Stimulated activated CD8-positive, alpha-beta memory T cell treated with anti-CD3 and anti-CD28 coated beads, Interleukin-12 subunit alpha, Interleukin-12 subunit beta, amount 100 ng/mL, for 4 hours (primary cell): ENCODE data around the gene MCCC1.
"Not testable (repeated sequence)": the region's sequence is repeated elsewhere in the genome, so short reads cannot be mapped to it uniquely, and the experiment has no call there.

Source experiments
- DNase-seq: peaks from one replicate; pipeline ENCODE4 v3.0.0-alpha.2; 2020; ENCODE audit warnings: low read depth

MCCC1 gene

DNA sequence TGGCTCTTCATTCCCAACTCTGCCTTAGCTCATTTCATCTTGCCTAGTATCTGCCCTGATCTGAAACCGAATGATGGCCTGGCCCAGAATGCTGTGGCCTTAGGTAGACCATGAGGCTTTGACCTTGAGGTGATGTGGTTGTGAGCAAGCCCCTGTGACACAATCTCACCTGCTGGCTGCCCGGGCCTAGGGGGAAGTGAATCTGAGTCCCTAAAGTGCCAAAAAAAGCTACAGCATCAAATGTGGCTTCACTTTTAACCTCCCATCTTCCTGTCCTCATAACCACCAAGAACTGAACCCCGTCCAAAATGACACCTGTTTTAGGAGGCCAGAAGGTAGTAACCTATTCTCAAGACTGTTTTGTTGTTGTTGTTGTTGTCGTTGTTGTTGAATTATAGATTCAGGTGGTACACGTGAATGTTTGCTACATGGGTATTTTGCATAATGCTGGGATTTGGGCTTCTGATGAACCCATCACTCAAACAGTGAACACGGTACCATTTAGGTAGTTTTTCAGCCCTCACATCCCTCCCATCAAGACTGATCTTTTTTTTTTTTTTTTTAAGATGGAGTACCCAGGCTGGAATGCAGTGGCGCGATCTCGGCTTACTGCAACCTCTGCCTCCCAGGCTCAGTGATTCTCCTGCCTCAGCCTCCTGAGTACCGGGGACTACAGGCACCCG lies 54.6 kb downstream of the MCCC1 start:
- DNase-seq: no peak

DNA sequence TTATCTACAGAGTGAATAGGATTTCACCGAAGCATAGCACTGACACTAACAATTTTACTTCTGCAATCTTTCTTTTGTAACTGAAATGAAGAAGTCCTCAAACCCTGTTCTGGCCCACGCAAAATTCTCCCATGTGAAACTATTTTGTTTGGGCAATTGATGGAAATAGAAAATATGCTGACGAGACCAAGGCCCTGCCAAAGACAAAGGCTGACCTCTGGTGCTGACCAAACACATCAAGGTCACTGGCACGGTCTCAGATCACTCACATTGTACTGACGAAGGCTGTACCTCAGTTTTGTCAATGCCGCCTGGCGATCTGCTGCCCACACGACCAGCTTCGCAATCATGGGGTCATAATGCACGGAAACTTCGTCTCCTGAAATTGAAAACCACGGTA lies 60.5 kb downstream of the MCCC1 start:
- no peak for DNase-seq

DNA sequence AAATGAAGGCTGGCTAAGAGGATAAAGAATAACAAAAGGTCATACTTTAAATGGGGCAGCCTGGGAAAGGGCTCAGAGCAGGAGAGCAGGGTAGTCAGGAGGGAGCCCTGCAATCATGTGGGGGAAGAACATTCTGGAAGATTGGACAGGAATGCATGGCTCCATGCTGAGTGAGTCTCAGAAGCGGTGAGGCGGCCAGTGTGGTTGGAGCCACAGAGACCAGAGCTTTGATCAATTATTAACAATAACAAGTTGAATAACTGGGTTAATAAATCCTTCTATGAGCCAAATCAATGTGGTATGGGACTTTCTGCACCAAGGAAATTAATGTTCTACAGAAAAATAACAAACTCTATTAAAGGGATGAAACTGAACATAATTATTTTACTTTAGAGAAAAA lies 61.1 kb downstream of the MCCC1 start:
- DNase-seq: no peak

DNA sequence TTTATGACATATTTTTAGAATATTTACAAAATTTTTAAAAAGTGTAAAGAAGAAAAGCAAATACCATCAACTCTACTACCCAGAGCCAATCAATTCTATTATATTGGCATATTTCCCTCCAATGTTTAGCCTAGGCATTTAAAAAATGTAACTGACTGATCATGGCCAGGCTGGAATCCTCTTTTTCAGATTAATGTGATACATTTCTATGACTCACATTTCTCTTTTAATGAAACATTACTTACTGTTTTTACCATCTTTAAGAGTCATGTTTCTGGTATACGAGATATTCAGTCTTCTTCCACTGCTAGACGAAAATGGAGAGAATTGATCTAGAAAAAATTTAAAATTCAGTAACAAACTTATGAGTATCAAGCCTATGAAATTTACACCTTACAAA lies 65.5 kb downstream of the MCCC1 start:
- no peak for DNase-seq

DNA sequence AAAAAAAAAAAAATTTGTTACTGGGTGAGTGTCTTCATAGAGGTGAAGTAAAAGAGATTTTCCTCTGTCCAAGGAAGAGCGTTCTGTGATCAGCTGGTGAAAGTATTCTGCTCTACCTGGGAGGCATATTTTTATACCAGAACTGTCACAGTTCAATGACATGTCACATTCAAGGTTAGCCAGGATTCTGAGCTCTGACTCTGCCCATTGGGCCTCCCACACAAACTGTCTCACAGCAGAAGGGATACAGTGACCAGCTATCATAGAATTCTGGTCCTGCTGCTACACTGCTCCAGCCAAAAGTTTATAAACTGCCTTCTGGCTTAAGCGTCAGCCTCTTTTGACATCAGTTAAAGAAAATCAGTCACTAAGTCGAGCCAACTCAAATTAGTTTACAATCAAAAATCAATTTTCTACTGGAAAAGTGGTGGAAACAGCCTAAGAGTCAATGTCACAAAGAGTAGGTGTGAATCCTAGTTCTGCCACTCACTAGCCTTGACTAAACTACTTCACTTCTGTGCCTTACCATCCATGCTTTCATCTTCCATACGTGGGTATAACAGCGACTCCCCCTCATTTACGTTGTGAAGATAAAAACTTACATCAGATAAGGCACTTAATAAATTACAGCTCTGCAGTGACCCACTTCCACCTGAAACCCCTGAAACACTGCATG lies 66.3 kb downstream of the MCCC1 start:
- no peak for DNase-seq

DNA sequence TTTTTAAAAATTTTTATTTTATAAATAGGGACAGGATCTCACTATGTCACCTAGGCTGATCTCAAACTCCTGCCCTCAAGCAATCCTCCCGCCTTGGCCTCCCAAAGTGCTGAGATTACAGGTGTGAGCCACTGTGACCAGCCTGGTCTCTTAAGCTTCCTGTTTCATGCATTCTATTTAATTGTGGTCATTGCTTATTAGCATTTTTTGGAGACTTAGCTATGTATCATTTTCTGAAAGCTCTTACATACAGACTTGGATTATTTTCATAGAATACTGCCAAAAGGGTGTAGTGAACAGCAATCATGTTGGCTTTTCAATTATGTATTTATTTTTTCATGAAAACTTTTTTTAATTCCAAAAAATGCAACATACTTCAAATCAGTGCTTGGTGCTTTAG lies 67.5 kb downstream of the MCCC1 start:
- DNase-seq: no peak

DNA sequence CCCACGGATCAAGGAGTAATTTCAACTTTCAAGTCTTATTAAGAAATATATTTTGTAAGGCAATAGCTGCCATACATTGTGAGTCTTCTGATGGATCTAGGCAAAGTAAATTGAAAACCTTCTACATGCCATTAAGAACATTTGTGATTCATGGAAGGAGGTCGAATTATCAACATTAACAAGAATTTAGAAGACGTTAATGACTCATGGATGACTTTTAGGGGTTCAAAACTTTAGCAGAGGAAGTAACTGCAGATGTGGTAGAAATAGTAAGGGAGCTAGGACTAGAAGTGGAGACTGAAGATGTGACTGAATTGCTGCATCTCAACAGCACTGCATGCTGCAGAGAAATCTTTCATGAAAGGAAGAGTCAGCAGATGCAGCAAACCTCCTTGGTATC lies 70.9 kb downstream of the MCCC1 start:
- no peak for DNase-seq

DNA sequence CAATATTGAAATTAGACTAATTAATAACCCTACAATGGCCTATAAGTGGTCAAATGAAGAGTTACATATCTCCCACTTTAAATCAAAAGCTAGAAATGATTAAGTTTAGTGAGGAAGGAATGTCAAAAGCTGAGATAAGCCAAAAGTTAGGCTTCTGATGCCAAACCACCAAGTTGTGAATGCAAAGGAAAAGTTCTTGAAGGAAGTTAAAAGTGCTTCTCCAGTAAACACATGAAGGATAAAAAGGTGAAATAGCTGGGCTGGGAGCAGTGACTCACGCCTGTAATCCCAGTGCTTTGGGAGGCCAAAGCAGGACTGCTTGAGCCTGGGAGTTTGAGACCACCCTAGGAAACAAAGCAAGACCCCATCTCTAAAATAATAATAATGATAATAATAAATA lies 72.0 kb downstream of the MCCC1 start:
- DNase-seq: no peak

DNA sequence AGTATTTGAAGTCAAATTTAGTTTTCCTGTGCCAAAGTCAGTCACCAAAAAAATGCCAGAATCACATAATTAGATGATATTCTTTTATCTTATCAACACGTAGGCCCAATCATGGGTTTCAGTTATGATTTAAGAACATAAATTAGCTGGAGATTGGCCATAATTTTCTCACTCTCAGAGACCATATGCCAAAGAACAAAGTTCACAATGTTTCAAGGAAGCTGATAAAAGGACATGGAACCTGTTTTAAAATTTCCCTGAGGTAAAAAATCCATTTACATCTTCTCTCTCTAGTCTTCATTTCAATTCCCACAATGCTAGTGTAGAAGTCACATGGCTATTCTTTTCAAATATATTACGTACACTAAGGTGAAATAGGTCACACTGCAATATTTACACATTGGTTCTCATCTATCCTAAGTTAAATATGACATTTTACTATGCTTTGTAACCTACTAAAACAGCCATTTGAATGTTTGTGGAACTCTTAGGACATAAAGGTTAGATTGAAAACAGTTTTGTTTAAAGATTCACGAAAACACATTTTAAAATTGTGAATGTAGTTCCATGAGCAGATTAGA lies 76.3 kb downstream of the MCCC1 start:
- no peak for DNase-seq

DNA sequence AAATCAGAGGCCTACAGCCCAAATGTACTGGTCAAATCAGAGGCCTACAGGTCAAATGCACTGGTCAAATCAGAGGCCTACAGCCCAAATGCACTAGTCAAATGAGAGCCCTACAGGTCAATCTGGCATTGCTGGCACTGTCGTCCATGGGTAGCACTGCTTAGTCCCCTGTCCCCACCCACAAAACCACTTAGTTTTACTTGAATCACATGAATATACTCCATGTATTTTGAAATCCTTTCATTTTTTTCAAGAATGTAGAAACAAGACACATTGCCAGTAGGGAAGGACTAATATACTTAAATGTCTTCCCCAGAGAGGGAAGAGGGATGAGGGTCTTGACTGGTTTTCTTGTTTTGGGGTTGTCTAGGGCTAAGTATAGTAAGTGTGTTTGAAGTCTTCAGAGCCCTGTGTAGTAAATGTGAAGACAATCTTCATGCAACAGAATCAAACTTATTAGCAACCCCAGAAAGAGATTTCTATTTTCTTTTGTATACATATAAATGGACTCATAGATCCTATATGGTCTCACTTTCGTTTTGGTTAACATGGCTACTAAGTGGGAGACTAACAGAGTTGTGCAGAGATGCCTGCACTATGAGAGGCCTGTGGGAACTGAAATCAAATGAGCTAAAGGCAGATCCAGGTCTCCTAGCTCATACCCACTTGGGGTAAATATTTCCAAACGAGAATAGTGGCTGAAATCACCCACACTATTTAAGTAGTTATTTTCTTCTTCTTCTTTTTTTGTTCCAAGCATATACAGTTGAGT lies 80.7 kb downstream of the MCCC1 start:
- no peak for DNase-seq

DNA sequence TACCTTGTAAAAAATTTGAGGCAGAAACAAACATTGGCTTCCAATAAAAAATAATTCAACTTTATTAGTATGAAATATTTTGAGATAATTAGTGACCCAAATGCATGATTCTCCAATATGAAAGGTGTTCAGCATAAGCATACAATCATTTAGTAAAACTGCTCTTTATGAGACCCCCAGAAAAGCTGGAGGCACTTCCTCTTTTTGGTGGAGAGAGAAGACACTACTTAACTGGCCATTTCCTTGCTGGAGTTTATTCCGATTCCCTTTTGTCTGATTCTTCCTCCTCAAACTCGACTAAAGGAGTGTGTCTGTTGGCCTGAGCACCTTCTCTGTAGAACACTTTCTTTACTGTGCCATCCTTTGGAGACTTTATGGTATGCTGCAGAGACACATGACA lies 84.1 kb downstream of the MCCC1 start:
- no peak for DNase-seq

DNA sequence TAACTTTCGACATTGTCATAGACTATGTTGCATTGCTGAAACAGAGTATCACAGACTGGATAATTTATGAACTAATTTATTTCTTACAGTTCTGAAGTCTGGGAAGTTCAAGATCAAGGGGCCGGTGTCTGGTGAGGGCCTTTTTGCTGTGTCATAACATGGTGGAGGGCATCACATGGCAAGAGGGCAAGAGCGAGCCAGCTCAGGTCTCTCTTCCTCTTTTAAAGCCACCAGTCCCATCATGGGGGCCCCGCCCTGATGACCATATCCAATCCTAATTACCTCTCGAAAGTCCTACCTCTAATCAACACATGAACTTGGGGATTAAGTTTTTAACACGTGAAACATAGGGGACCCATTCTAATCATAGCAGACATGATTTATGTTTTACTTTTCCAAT lies 85.4 kb downstream of the MCCC1 start:
- no peak for DNase-seq

DNA sequence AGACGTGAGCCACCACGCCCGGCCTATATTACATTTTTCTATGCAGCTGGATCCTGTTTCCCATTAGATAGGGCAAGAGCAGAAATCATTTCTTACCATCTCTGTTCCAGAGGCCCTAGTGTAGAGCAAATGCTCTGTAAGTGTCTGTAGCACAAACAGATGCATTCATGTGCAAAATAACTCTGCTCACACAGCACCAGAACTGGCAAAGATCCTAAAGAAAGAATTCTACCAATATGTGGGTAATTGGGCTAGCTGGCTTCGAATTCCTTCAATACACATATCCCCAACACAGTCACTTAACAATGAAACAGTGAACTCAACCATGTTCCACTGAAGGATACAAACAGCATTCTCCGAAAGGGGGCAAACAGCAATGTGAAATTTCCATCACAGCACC lies 86.2 kb downstream of the MCCC1 start:
- DNase-seq: no peak

DNA sequence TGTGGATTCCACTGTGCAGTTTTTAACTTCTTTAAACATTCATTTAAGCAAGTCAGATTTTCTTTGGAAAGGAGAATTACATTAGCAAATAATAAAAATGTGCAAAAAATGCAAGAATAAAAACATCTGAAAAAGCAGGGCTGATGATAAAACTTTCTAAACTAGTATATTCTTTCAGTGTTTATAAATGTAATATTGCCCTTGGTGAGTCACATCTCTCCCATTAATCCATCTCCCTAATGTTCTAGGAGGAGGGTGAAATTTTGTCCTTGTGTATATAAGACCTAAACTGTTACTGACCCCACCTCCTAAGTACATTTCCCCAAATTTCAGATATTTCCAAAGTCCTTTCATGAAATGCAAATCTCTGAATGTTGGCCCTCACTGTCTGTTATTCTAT lies 90.5 kb downstream of the MCCC1 start:
- no peak for DNase-seq

DNA sequence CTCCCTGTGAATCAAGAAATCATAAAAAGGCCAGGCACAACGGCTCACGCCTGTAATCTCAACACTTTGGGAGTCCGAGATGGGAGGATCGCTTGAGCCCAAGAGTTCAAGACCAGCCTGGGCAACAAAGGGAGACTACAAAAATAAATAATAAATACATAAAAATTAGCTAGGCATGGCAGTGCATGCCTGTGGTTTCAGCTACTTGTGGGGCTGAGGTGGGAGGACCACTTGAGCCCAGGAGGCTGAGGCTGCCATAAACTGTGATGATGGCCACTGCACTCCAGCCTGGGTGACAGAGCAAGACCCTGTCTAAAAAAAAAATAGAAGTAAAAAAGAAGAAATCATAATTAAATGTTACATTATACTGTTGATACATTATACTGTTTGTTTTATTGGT lies 91.0 kb downstream of the MCCC1 start:
- no peak for DNase-seq

DNA sequence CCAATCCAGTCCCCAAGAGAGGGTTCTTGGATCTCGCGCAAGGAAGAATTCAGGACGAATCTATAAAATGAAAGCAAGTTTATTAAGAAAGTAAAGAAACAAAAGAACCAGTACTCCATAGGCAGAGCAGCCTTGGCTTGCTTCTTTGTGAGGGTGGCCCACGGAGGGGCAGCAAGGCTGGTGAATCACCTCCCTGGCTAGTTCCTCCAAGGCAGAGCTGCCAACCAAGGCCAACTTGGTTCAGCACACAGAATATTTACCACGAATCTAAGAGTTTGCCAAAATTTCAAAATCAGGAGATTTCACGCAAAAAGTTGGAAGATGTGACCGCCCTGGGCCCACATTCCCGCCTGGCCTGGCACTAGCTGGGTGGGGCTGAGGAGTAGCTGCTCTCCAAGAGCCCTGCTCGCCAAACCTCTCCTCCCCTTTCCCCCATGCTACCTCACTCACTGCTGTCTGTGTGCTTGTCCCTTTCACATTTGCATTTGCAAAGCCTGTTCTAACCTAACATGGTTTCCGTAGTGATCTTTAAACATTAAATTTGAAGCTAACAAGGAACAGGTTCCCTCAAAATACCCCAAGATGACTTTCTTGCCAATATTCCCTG lies 92.8 kb downstream of the MCCC1 start:
- DNase-seq: no peak

DNA sequence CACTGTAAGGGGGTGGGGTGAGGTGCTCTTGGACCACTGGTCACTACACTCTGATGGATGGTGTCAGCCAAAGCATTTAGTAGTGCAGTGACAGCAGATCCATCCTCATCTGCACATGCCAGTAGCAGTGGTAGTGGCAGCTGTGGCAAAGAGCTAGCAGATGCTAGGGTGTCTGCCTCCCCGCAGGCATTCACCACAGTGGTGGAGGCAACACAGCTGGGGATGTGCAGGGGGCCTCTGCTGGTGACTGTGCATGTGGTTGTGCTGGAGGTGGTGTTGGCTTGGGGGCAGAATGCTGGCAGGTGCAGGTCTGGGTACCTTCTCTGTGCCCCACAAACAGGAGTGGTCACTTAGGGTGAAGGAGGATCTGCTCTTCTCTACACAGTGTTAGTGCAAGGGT lies 99.5 kb downstream of the MCCC1 start:
- DNase-seq: no peak

DNA sequence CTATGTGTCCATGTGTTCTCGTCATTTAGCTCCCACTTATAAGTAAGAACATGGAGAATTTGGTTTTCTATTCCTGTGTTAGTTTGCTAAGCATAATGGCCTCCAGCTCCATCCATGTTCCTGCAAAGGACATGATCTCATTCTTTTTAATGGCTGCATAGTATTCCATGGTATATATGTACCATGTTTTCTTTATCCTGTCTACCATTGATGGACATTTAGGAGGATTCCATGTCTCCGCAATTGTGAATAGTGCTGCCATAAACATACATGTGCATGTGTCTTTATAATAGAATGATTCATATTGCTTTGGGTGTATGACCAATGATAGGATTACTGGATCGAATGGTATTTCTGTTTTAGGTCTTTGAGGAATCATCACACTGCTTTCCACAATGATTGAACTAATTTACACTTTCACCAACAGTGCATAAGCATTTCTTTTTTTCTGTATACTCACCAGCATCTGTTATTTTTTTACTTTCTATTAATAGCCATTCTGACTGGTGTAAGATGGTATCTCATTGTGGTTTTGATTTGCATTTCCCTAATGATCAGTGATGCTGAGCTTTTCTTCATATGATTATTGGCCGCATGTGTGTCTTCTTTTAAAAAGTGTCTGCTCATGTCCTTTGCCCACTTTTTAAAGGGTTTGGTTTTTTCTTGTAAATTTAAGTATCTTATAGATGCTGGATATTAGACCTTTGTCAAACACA lies 105.7 kb downstream of the MCCC1 start:
- not testable (repeated sequence) for DNase-seq

DNA sequence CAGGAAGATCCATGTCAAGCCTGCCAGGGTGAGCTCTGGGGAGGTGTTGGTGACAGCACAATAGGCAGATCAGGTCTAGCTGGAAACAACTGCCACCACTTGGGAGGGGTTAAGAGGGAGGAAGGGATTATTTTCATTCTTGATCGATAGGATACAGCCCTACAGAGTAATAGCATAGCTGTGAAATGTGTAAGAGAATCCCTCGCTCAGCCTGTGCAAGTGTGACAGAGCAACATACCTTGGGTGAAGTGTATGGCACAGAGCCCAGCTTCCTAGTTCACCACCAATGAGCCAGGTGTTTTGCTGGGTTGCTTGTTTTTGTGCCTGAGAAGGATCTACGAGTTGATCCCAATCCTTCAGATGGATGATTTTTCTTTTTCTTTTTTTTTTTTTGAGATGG lies 109.7 kb downstream of the MCCC1 start:
- no peak for DNase-seq

DNA sequence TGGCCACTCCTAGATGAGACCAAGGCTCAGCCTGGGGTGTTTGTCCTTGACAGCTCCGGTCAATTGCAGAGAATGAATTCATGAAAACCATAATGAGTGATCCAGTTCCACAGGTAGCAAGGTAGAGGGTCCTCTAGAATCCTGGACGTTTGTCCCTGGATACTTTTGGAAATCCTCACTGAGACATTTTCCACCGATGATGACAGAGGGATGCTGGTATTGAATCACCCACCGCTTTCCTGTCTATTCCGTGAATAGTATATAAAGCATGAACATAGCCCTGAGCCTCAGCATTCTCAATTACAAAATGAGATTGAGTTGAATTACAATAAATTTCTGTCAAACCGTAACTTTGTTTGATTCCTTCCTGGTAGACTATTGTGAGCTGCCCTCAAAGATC lies 113.3 kb downstream of the MCCC1 start:
- no peak for DNase-seq

DNA sequence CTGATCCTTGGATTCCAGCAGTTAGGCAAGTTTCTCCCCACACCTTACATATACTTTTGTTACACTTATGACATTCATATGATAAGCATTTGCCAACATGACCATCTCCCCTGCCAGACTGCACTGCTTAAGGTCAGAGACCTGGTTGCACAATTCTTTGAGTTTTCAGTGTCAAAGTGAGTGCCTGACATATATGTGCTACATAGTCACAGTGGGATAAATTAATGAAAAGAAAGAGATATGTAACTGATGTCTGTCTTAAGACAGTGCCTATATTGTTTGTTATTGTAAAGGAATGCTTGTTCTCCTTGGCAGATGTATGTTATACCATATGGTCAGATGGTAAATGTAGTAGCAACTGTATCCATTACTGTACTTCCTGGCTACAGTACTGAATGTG lies 115.4 kb downstream of the MCCC1 start:
- no peak for DNase-seq

DNA sequence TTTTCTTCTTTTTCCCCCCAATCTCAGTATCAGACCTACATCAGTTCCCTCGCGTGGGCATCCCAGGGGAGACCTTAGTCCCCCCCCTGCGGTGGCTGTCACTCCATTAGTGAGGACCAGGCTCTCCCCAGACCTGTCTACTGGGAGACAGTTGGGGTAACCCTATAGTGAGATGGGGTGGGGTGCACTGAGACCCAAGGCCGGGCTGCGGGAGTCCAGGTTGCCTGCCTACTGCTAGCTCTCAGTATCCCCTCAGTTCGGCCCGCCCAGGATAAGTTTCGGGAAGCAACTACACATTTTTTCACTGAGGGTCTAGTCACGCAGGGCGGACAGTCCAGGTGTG lies 118.3 kb downstream of the MCCC1 start:
- DNase-seq: no peak
